Erythroblast (primary cell): Measurements from ENCODE around the gene COL6A3.

Experiments
- GATA1 ChIP-seq: IDR thresholded peaks from 2 replicates; pipeline ENCODE4 v1.6.1; 2011; ENCODE audit warnings: low read depth, mild to moderate bottlenecking, control low read depth, low read length, moderate library complexity
- POLR2A ChIP-seq: IDR thresholded peaks from 2 replicates; pipeline ENCODE4 v1.6.1; 2011; ENCODE audit warnings: mild to moderate bottlenecking, low read length

DNA sequence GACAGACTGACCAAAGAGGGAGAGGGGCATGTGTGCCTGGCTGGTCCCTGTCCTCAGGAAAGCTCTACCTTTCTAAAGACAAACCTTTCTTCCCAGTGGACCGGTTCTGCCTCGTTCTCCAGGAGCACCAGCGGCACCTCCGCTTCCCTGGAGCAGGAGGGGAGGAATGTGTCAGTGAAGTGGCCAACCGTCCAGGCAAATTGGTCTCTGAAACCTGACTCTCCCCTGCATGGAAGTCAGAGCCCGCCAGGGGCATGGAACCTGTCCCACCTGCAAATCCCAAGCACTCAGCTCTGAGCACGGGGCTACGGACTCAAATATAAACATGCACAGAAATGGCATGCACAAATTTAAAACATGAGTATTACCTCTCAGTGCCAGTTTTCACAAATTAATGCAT lies 62.9 kb downstream of the COL6A3 start:
- TF ChIP-seq POLR2A: no peak
- no peak for TF ChIP-seq GATA1
